Right forelimb (tissue), 1 donor: ENCODE data around the gene ADGRB3.
"Not testable (repeated sequence)": the region's sequence is repeated elsewhere in the genome, so short reads cannot be mapped to it uniquely, and the experiment has no call there.

Source experiments
- DNase-seq: peaks from one replicate; pipeline ENCODE4 v3.0.0-alpha.2; 2018

Gene ADGRB3

GRCh38 chr6:69383627-69384026, 748.5 kb downstream of the ADGRB3 start:
- DNase-seq = no peak

- no peak for DNase-seq
Observed at GRCh38 chr6:69386426-69386825, 751.3 kb downstream of the ADGRB3 start.

- DNase-seq = no peak
Observed at GRCh38 chr6:69390125-69390524, 755.0 kb downstream of the ADGRB3 start.

GRCh38 chr6:69391106-69391505, 756.0 kb downstream of the ADGRB3 start:
- DNase-seq = no peak

- DNase-seq = no peak
Observed at GRCh38 chr6:69392745-69393144, 757.7 kb downstream of the ADGRB3 start.

GRCh38 chr6:69398311-69398710, 763.2 kb downstream of the ADGRB3 start:
- DNase-seq = no peak

- no peak for DNase-seq
Observed at GRCh38 chr6:69398729-69399128, 763.6 kb downstream of the ADGRB3 start.

- no peak for DNase-seq
Observed at GRCh38 chr6:69408886-69409285, 773.8 kb downstream of the ADGRB3 start.

GRCh38 chr6:69416776-69417175, 781.7 kb downstream of the ADGRB3 start:
- peak; percentile 66 for DNase-seq

- DNase-seq = no peak
Observed at GRCh38 chr6:69421269-69421668, 786.2 kb downstream of the ADGRB3 start.

GRCh38 chr6:69422020-69422419, 786.9 kb downstream of the ADGRB3 start:
- no peak for DNase-seq

- no peak for DNase-seq
Observed at GRCh38 chr6:69422475-69422874, 787.4 kb downstream of the ADGRB3 start.

GRCh38 chr6:69423785-69424184, 788.7 kb downstream of the ADGRB3 start:
- no peak for DNase-seq

- no peak for DNase-seq
Observed at GRCh38 chr6:69424581-69424980, 789.5 kb downstream of the ADGRB3 start.

- DNase-seq = no peak
Observed at GRCh38 chr6:69427882-69428281, 792.8 kb downstream of the ADGRB3 start.

GRCh38 chr6:69432168-69432567, 797.1 kb downstream of the ADGRB3 start:
- not testable (repeated sequence) for DNase-seq

GRCh38 chr6:69433116-69433515, 798.0 kb downstream of the ADGRB3 start:
- DNase-seq = not testable (repeated sequence)

- DNase-seq = no peak
Observed at GRCh38 chr6:69438113-69438512, 803.0 kb downstream of the ADGRB3 start.
